AG09309 (cell line): Measurements from ENCODE around the gene CHAF1B.
"Not testable (repeated sequence)": the region's sequence is repeated elsewhere in the genome, so short reads cannot be mapped to it uniquely, and the experiment has no call there.

ENCODE experiments used
- DNase-seq: peaks from one replicate; pipeline ENCODE4 v3.0.0-alpha.2; 2010; ENCODE audit warnings: low read depth
- H3K4me3 ChIP-seq: 2 replicates; pipeline ENCODE4 v1.5.1; 2011; ENCODE audit warnings: mild to moderate bottlenecking, low read depth, low read length, moderate library complexity; ENCODE audit not compliant: control insufficient read depth
- CTCF ChIP-seq: IDR thresholded peaks from 2 replicates; pipeline ENCODE4 v1.5.1; 2011; ENCODE audit warnings: mild to moderate bottlenecking, low read depth, low read length, inconsistent platforms; ENCODE audit not compliant: insufficient read depth, control insufficient read depth; ENCODE audit errors: missing control alignments

Gene CHAF1B

GRCh38 chr21:36388096-36388495 is 2.9 kb downstream of the CHAF1B start:
- DNase-seq, result no peak
- H3K4me3 ChIP-seq, result no peak overlapping the region
- TF ChIP-seq CTCF, result no peak

- H3K4me3 ChIP-seq, result no peak overlapping the region
- TF ChIP-seq CTCF, result no peak
- no peak for DNase-seq
These were observed 3.6 kb downstream of the CHAF1B start for GRCh38 chr21:36388835-36389234.

DNA sequence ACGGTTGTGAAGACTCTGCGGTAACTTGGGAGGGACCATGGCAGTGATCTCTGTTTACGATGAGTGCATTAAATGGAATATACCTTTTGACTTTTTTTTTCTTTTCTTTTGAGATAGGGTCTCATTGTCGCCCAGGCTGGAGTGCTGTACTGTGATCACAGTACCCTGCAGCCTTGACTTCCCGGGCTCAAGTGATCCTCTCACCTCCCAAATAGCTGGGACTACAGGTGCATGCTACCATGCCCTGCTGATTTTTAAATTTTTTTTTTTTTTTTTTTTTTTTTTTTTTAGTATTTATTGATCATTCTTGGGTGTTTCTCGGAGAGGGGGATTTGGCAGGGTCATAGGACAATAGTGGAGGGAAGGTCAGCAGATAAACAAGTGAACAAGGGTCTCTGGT is 6.5 kb downstream of the CHAF1B start:
- DNase-seq, result not testable (repeated sequence)

DNA sequence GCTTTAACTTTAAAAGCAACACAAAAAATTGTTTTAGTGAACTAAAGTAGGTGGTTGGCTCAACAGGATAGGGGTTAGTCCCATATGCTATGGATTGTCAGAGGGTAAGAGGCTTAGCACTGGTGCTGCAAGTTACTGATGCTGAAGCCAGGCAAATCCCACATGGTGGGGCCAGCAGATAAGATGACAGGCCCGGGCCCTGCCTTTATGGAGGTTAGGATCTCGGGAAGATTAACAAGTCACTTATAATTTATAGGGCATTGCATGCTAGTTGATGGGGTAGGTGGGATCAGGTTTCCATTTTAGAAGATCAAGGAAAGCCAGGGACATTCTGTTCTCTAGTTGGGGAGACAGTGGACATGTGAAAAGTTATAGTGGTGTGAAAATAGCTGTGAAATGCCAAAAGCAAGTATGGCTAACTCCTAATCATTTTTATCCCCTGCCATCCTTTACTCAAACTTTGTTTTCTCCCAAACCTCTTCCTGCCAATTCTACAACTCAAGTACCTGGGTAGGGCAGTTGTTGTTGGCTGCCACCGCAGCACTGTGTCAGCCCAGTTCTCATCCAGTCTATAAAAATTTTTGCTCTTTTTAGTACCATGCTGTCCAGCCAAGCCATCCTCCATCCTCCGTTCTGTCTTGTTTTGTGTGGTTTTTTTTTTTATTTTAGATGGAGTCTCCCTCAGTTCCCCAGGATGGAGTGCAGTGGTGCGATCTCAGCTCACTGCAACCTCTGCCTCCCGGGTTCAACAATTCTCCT is 10.3 kb downstream of the CHAF1B start:
- TF ChIP-seq CTCF, result no peak
- DNase-seq, result no peak
- H3K4me3 ChIP-seq, result no peak overlapping the region

More for the DNA sequence above, 6.5 kb downstream of the CHAF1B start:
- not testable (repeated sequence) for H3K4me3 ChIP-seq

GRCh38 chr21:36396325-36396724 is 11.1 kb downstream of the CHAF1B start:
- DNase-seq, result no peak
- TF ChIP-seq CTCF, result no peak
- no peak overlapping the region for H3K4me3 ChIP-seq

- no peak for DNase-seq
These were observed 11.8 kb downstream of the CHAF1B start for GRCh38 chr21:36396971-36397370.

More at GRCh38 chr21:36396971-36397370, 11.8 kb downstream of the CHAF1B start:
- H3K4me3 ChIP-seq, result no peak overlapping the region
- TF ChIP-seq CTCF, result no peak
